ENCODE measurements around the gene PLOD2. TPM values are rescaled to one million over a fixed set of nuclear protein-coding genes. Genes with fewer than 3 reads are reported as not detected.
"Not testable (repeated sequence)": the region's sequence is repeated elsewhere in the genome, so short reads cannot be mapped to it uniquely, and the experiment has no call there.

Gene PLOD2
- total and polyA plus RNA-seq, 2 of the 4 experiments (the other 2 are of a cell fraction), result 84.0 to 117 TPM

DNA sequence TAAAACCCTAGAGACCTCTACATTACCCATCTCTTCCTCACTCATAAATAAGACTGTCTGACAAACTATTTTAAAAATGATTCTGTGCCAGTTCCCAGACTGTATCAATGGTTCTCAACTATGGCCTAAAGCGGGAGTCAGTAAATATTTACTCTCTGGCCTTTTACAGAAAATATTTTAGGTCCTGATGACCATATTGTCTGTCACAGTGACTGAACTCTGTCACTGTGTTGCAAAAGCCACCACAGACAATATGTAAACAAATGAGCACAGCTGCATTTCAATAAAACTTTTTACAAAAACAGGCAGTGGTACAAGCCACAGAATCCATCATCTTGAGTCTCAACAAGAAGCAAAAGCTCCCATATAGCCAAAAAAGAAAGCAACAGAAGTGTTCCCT lies 45.4 kb downstream of the PLOD2 start (continued):
- TF ChIP-seq, protein P1, sequence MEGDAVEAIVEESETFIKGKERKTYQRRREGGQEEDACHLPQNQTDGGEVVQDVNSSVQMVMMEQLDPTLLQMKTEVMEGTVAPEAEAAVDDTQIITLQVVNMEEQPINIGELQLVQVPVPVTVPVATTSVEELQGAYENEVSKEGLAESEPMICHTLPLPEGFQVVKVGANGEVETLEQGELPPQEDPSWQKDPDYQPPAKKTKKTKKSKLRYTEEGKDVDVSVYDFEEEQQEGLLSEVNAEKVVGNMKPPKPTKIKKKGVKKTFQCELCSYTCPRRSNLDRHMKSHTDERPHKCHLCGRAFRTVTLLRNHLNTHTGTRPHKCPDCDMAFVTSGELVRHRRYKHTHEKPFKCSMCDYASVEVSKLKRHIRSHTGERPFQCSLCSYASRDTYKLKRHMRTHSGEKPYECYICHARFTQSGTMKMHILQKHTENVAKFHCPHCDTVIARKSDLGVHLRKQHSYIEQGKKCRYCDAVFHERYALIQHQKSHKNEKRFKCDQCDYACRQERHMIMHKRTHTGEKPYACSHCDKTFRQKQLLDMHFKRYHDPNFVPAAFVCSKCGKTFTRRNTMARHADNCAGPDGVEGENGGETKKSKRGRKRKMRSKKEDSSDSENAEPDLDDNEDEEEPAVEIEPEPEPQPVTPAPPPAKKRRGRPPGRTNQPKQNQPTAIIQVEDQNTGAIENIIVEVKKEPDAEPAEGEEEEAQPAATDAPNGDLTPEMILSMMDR (conservative IDR thresholded peaks at IDR 0.05; ENCODE audit: low read depth, low read length), result no peak

DNA sequence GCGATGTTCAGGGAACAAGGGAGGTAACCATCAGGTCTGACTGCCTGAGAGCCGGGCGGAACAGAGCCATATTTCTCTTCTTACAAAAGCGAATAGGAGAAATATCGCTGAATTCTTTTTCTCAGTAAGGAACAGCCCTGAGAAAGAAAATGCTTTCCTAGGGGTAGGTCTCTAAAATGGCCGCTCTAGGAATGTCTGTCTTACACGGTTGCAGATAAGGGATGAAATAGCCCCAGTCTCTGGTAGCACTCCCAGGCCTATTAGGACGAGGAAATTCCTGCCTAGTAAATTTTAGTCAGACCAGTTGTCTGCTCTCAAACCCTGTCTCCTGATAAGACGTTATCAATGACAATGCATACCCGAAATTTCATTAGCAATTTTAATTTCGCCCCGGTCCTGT lies 47.2 kb downstream of the PLOD2 start:
- H2AK9ac ChIP-seq (replicated peaks; ENCODE audit: low read depth, low read length, poor library complexity); H2BK5ac ChIP-seq (ENCODE audit: low read depth, low read length, poor library complexity, severe bottlenecking); H3K4ac ChIP-seq (ENCODE audit: low read depth, low read length); H4K8ac ChIP-seq (ENCODE audit: low read depth in 2 of 2, low read length in 2 of 2); in situ Hi-C loops (cut with MboI; ENCODE audit: low sequenced_read_pairs); H3K23ac ChIP-seq (ENCODE audit: low read depth, low read length); H2BK15ac ChIP-seq (ENCODE audit: low read depth, low read length); DNase-seq; H3K14ac ChIP-seq (replicated peaks; ENCODE audit: low read depth, low read length); ATAC-seq (ENCODE audit: low read depth); H3K4me2 ChIP-seq (ENCODE audit: low read depth, low read length); H4K5ac ChIP-seq (ENCODE audit: low read depth, low read length); H2BK20ac ChIP-seq (ENCODE audit: low read depth, low read length); H4K20me1 ChIP-seq (ENCODE audit: insufficient read depth, low read length); H3K9me1 ChIP-seq (ENCODE audit: insufficient read depth, low read length); H4K91ac ChIP-seq (ENCODE audit: insufficient read depth, low read depth, low read length); H3K27me3 ChIP-seq (ENCODE audit: control insufficient read depth, insufficient read depth, low read length); H2BK120ac ChIP-seq (ENCODE audit: low read depth, low read length); H3K56ac ChIP-seq (ENCODE audit: extremely low read depth, insufficient read depth, low read length); H2AFZ ChIP-seq (replicated peaks; ENCODE audit: low read length, poor library complexity); CTCF ChIA-PET; intact Hi-C loops (cut with micrococcal nuclease); H3K36me3 ChIP-seq (ENCODE audit: control insufficient read depth, insufficient read depth, low read length); POLR2A ChIA-PET (ENCODE audit: unreplicated experiment); H3K4me3 ChIP-seq (ENCODE audit: insufficient read depth, low read depth, low read length); H2AK5ac ChIP-seq (ENCODE audit: low read depth, low read length); BruUV-seq (replicated peaks); dilution Hi-C loops (cut with HindIII; ENCODE audit: low sequenced_read_pairs, unreplicated experiment); H3K18ac ChIP-seq (ENCODE audit: low read depth, low read length); H3K27ac ChIP-seq (ENCODE audit: insufficient read depth, low read length); H3K9me3 ChIP-seq (ENCODE audit: control insufficient read depth, insufficient read depth, low read length); H3K4me1 ChIP-seq (ENCODE audit: control insufficient read depth, insufficient read depth, low read length); H3K9ac ChIP-seq (ENCODE audit: low read depth, low read length): not testable (repeated sequence)
- peaks cover 16 to 24% of the 10 kb centered on the region in 2 experiments for H3K79me1 ChIP-seq (ENCODE audit: low read depth in 1 of 2, low read length in 2 of 2)
- WGBS, 2 experiments (ENCODE audit: extremely low coverage in 2 of 2, insufficient read length in 1 of 2), result 96% methylated on average over 6 of the region's 12 CpGs; no CpG with 5 or more reads in 1 of the 2 experiments

All from IMR-90 (cell line).